ENCODE results near the gene COL2A1.

COL2A1 gene

DNA sequence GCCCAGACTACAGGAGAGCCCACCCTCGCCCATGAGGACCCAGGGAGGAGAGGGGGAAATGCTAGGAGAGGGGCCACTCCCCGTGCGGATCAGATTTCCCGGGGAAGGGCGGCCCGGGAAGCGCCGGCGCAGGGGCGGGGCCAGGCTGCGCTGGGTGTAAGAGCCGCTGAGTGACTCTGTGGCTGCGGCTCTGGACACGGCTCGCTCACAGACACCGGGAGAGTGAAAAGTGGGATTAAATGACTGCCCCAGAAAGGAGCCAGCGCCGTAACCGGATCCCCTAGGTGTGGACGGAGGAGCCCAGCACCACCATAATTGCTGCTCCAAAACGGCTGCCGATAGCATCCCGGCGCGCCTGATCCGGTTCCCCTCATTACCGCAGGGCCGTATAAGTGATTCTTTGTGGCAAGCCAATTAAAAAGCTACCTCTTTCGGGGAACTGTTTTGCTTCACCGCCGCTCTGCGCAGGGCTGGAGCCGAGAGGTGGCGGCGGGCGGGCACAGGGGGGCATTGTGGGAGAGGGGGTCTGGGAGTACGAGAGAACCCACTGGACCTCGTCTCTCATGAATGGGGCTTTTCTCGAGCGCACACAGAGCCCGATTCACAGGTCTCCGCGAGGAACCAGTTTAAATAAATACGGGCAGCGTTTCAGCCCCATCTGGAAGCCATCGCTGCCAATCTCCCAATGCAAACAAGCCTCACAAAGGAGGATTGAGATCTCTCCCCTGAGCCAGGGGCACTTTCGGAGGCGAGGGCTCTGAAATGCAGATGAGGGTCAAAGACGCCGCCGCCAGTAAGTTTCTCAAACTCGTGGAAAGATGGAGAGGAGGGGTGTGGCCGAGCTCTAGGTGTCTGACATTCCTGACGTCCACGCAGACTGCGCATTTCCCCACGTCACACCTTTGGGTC is 2.5 kb downstream of the COL2A1 start:
- TF ChIP-seq, protein P1, sequence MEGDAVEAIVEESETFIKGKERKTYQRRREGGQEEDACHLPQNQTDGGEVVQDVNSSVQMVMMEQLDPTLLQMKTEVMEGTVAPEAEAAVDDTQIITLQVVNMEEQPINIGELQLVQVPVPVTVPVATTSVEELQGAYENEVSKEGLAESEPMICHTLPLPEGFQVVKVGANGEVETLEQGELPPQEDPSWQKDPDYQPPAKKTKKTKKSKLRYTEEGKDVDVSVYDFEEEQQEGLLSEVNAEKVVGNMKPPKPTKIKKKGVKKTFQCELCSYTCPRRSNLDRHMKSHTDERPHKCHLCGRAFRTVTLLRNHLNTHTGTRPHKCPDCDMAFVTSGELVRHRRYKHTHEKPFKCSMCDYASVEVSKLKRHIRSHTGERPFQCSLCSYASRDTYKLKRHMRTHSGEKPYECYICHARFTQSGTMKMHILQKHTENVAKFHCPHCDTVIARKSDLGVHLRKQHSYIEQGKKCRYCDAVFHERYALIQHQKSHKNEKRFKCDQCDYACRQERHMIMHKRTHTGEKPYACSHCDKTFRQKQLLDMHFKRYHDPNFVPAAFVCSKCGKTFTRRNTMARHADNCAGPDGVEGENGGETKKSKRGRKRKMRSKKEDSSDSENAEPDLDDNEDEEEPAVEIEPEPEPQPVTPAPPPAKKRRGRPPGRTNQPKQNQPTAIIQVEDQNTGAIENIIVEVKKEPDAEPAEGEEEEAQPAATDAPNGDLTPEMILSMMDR (conservative IDR thresholded peaks at IDR 0.05; ENCODE audit: low read depth, low read length) = no peak
- Histone ChIP-seq H3K36me3 (ENCODE audit: insufficient read depth) (no peaks in the 10 kb centered on the region), H3K9ac (no peak overlapping the region), H3K27me3 (ENCODE audit: insufficient read depth, low read depth) (peaks cover 39% of the 10 kb centered on the region), H3K4me2 (peak overlapping the region; percentile 43; the same call in 1 of the 2 replicates), H3K4me3 (IDR thresholded peaks at IDR 0.05; ENCODE audit: insufficient read depth, low read depth, low read length) (no peak overlapping the region), H3K27ac (no peak overlapping the region), H3K4me1 (ENCODE audit: low read depth, poor library complexity, severe bottlenecking) (no peaks in the 10 kb centered on the region), H2AFZ (ENCODE audit: low read depth) (peak overlapping the region; percentile 39; the same call in 1 of the 2 replicates), H4K20me1 (ENCODE audit: insufficient read depth) (no peaks in the 10 kb centered on the region), H3K79me2 (ENCODE audit: insufficient read depth, low read depth) (no peaks in the 10 kb centered on the region)

DNA sequence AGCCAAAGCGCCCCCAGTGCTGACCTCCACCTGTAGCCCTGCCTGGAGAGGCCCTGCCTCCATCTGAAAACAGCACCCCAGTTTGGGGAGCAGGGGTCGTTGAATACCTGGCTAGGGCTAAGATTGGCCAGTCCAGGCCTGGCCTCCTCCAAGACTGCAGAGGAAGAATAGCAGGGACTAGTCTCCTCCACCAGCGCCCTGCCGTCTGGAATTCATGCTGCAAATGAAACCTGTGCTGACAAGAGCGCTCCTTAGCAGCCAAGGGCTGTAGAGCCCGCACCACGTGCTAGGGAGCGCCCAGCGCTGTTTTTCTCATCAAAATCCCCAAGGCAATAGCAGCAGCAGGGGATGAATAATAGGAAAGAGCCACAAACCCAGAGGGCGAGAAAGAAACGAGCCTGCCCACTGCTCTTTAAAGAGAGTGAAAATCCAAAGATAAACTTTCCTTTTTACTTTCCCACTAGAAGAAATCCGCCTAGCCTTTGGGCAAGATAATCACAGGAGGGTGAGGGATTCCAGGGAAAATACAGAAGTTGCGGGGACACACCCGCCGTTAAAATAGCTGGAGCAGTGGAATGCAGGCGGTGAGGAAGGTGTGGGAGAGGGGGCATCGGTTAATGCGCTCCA is 3.3 kb downstream of the COL2A1 start:
- Histone ChIP-seq H2AFZ (ENCODE audit: low read depth) (peak overlapping the region; percentile 39; the same call in 1 of the 2 replicates), H3K27me3 (ENCODE audit: insufficient read depth, low read depth) (peaks cover 39% of the 10 kb centered on the region), H3K4me1 (ENCODE audit: low read depth, poor library complexity, severe bottlenecking) (no peaks in the 10 kb centered on the region)

DNA sequence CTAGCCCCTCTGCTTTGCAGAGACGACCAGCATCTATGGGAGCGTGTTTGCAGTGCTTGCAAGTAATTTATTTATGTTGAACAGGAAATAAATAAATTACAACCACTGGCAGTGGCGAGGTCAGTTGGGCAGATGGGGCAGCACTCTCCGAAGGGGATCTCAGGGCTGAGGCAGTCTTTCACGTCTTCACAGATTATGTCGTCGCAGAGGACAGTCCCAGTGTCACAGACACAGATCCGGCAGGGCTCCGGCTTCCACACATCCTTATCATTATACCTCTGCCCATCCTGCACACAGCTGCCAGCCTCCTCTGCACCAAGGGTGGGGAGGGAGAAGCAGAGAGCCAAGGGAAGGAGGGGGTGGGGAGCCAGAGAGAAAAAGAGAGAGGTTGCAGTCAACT is 4.5 kb downstream of the COL2A1 start:
- H3K9ac ChIP-seq = no peak overlapping the region
- no peak overlapping the region for H3K4me2 ChIP-seq
- no peak overlapping the region for H3K4me3 ChIP-seq (IDR thresholded peaks at IDR 0.05; ENCODE audit: insufficient read depth, low read depth, low read length)
- no peak overlapping the region for H2AFZ ChIP-seq (ENCODE audit: low read depth)
- H4K20me1 ChIP-seq (ENCODE audit: insufficient read depth) = no peaks in the 10 kb centered on the region
- TF ChIP-seq, protein P1 (conservative IDR thresholded peaks at IDR 0.05; ENCODE audit: low read depth, low read length) = no peak
- peaks cover 39% of the 10 kb centered on the region for H3K27me3 ChIP-seq (ENCODE audit: insufficient read depth, low read depth)
- no peaks in the 10 kb centered on the region for H3K79me2 ChIP-seq (ENCODE audit: insufficient read depth, low read depth)
- no peaks in the 10 kb centered on the region for H3K4me1 ChIP-seq (ENCODE audit: low read depth, poor library complexity, severe bottlenecking)
- H3K27ac ChIP-seq = no peak overlapping the region
- no peaks in the 10 kb centered on the region for H3K36me3 ChIP-seq (ENCODE audit: insufficient read depth)

More for the DNA sequence above, 3.3 kb downstream of the COL2A1 start:
- TF ChIP-seq, protein P1 (conservative IDR thresholded peaks at IDR 0.05; ENCODE audit: low read depth, low read length) = no peak
- Histone ChIP-seq H3K79me2 (ENCODE audit: insufficient read depth, low read depth) (no peaks in the 10 kb centered on the region), H4K20me1 (ENCODE audit: insufficient read depth) (no peaks in the 10 kb centered on the region), H3K9ac (no peak overlapping the region), H3K4me2 (peak overlapping the region; percentile 11; the same call in 1 of the 2 replicates), H3K27ac (no peak overlapping the region), H3K36me3 (ENCODE audit: insufficient read depth) (no peaks in the 10 kb centered on the region), H3K4me3 (IDR thresholded peaks at IDR 0.05; ENCODE audit: insufficient read depth, low read depth, low read length) (no peak overlapping the region)

DNA sequence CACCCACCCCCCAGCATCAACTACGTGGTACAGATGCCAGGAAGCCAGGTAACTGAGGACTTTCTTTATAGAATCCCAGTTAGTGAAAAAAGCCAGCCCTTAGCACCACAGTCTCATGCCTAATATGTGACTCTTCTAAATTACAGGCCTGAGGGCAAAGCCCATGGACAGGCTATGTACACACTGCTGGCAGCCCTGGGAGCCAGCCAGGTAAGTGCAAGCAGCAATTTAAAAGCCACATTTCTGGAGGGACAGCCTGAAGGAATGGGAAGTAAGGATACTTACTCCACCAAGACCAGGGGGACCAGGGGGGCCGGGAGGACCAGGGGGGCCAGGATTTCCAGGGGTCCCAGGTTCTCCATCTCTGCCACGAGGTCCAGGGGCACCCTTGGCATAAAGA is 7.0 kb downstream of the COL2A1 start:
- H3K4me1 ChIP-seq (ENCODE audit: low read depth, poor library complexity, severe bottlenecking) = no peaks in the 10 kb centered on the region
- H3K79me2 ChIP-seq (ENCODE audit: insufficient read depth, low read depth) = no peaks in the 10 kb centered on the region
- peaks cover 28% of the 10 kb centered on the region for H3K27me3 ChIP-seq (ENCODE audit: insufficient read depth, low read depth)
- no peak overlapping the region for H2AFZ ChIP-seq (ENCODE audit: low read depth)
- TF ChIP-seq, protein P1 (conservative IDR thresholded peaks at IDR 0.05; ENCODE audit: low read depth, low read length) = no peak
- H3K9ac ChIP-seq = no peak overlapping the region
- H3K36me3 ChIP-seq (ENCODE audit: insufficient read depth) = no peaks in the 10 kb centered on the region
- H3K27ac ChIP-seq = no peak overlapping the region
- no peak overlapping the region for H3K4me2 ChIP-seq
- H3K4me3 ChIP-seq (IDR thresholded peaks at IDR 0.05; ENCODE audit: insufficient read depth, low read depth, low read length) = no peak overlapping the region
- H4K20me1 ChIP-seq (ENCODE audit: insufficient read depth) = no peaks in the 10 kb centered on the region
